ENCODE measurements around the gene DAP3.
"Not testable (repeated sequence)": the region's sequence is repeated elsewhere in the genome, so short reads cannot be mapped to it uniquely, and the experiment has no call there.

Gene DAP3

GRCh38 chr1:155744711-155745283 is 55.9 kb downstream of the DAP3 start:
- Histone ChIP-seq H3K27me3 (ENCODE audit: control insufficient read depth, insufficient read depth, low read length) (no peaks in the 10 kb centered on the region), H3K27ac (ENCODE audit: low read depth, low read length) (peak overlapping the region; percentile 46), H3K36me3 (ENCODE audit: control insufficient read depth, insufficient read depth, low read length) (peaks cover 3% of the 10 kb centered on the region), H3K9ac (ENCODE audit: low read length) (peak overlapping the region; percentile 32), H3K4me3 (ENCODE audit: low read length) (peak overlapping the region; percentile 80), H3K4me1 (ENCODE audit: control insufficient read depth, insufficient read depth, low read length) (peaks cover 4% of the 10 kb centered on the region)

DNA sequence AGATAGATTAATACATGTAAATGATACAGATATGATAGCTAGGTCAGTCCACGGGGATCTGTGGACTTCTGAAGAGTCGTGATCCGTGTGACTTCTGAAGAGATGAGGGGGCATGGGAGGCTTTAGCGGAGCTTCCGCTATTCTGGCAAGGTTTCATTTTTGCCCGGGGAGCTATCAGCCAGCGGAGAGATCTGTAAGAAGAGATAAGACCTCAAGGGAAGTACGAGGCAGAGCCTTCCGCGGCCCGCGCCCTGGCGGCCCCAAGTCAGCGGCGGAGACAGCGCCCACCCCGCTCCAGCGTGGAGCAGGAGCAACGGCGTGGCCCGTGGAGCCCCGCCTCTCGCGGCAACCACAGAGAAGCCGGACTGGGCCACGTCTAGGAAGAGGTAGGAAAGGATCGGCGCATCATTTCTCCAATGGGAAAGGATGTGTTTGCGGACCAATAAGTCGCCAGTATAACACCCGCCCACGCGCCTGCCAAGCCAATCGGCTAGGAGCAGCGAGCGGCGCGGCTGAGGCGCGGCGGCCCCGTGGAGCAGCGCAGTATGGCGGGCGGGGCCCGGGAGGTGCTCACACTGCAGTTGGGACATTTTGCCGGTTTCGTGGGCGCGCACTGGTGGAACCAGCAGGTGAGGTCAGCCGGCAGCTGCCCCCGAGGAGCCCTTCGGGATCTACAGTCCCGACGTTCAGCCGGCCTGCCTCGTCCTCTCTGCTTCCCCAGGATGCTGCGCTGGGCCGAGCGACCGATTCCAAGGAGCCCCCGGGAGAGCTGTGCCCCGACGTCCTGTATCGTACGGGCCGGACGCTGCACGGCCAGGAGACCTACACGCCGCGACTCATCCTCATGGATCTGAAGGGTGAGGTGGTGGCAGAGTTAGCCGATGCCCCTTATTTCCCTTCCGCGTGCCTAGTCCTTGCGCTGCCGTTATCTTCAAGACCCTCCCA is 56.7 kb downstream of the DAP3 start:
- H3K27me3 ChIP-seq (ENCODE audit: control insufficient read depth, insufficient read depth, low read length); H3K36me3 ChIP-seq (ENCODE audit: control insufficient read depth, insufficient read depth, low read length); H3K4me1 ChIP-seq (ENCODE audit: control insufficient read depth, insufficient read depth, low read length): not testable (repeated sequence)
- peak overlapping the region; percentile 32 for H3K9ac ChIP-seq (ENCODE audit: low read length)
- H3K27ac ChIP-seq (ENCODE audit: low read depth, low read length), result peak overlapping the region; percentile 46
- peak overlapping the region; percentile 80 for H3K4me3 ChIP-seq (ENCODE audit: low read length)

DNA sequence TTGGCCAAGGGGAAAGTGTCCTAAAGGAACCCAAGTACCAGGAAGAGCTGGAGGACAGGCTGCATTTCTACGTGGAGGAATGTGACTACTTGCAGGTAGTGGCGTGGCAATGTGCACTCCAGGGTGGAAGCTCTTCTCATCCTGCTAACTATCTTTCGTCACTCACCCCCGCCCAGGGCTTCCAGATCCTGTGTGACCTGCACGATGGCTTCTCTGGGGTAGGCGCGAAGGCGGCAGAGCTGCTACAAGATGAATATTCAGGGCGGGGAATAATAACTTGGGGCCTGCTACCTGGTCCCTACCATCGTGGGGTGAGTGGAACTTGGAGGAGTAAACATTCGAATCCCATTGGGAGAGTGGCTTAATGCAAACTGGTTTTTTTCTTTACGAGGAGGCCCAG is 58.7 kb downstream of the DAP3 start:
- H3K4me3 ChIP-seq (ENCODE audit: low read length); H3K4me1 ChIP-seq (ENCODE audit: control insufficient read depth, insufficient read depth, low read length); H3K27ac ChIP-seq (ENCODE audit: low read depth, low read length); H3K9ac ChIP-seq (ENCODE audit: low read length); H3K36me3 ChIP-seq (ENCODE audit: control insufficient read depth, insufficient read depth, low read length); H3K27me3 ChIP-seq (ENCODE audit: control insufficient read depth, insufficient read depth, low read length): not testable (repeated sequence)

GRCh38 chr1:155748141-155748540 is 59.2 kb downstream of the DAP3 start:
- H3K27me3 ChIP-seq (ENCODE audit: control insufficient read depth, insufficient read depth, low read length); H3K4me1 ChIP-seq (ENCODE audit: control insufficient read depth, insufficient read depth, low read length); H3K36me3 ChIP-seq (ENCODE audit: control insufficient read depth, insufficient read depth, low read length); H3K27ac ChIP-seq (ENCODE audit: low read depth, low read length); H3K9ac ChIP-seq (ENCODE audit: low read length); H3K4me3 ChIP-seq (ENCODE audit: low read length): not testable (repeated sequence)

- peaks cover 26% of the 10 kb centered on the region for H3K36me3 ChIP-seq (ENCODE audit: control insufficient read depth, insufficient read depth, low read length)
- H3K27me3 ChIP-seq (ENCODE audit: control insufficient read depth, insufficient read depth, low read length); H3K27ac ChIP-seq (ENCODE audit: low read depth, low read length); H3K4me3 ChIP-seq (ENCODE audit: low read length); H3K4me1 ChIP-seq (ENCODE audit: control insufficient read depth, insufficient read depth, low read length); H3K9ac ChIP-seq (ENCODE audit: low read length): not testable (repeated sequence)
Measured at GRCh38 chr1:155759017-155759416, 70.1 kb downstream of the DAP3 start.

DNA sequence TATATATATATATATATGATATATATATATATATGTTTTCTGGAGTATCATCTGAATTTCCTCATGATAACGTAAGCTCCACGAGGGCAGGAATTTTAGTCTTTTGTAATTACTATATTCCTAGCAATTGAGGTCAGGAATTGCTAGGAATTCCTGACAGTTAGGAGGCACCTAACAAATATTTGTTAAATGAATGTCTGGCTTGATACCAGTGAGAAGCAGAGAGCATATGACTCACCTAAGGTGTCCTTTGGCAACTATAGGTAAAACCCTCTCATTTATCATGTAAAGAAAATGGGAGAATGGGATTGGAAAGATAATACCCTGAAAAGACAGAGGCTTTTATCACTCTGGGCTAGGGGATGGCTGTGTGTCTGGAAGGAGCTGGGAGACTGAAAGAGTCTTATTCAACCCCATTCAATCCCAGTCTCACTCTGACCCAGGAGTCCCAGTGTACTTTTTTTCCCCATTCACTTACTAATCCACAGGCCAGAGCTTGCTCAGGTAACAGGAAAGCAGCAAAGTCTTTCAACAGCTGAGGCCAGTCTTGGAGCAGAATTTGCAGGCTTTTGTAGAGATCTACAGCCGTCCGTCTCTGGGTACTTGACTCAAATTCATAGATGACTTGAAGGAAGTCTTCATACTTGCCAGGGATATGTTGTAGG is 71.2 kb downstream of the DAP3 start:
- no peak overlapping the region for H3K9ac ChIP-seq (ENCODE audit: low read length)
- H3K27me3 ChIP-seq (ENCODE audit: control insufficient read depth, insufficient read depth, low read length), result no peaks in the 10 kb centered on the region
- H3K27ac ChIP-seq (ENCODE audit: low read depth, low read length), result no peak overlapping the region
- no peaks in the 10 kb centered on the region for H3K4me1 ChIP-seq (ENCODE audit: control insufficient read depth, insufficient read depth, low read length)
- H3K4me3 ChIP-seq (ENCODE audit: low read length), result no peak overlapping the region
- peaks cover 28% of the 10 kb centered on the region for H3K36me3 ChIP-seq (ENCODE audit: control insufficient read depth, insufficient read depth, low read length)

- no peak overlapping the region for H3K4me3 ChIP-seq (ENCODE audit: low read length)
- no peak overlapping the region for H3K9ac ChIP-seq (ENCODE audit: low read length)
- H3K4me1 ChIP-seq (ENCODE audit: control insufficient read depth, insufficient read depth, low read length), result no peaks in the 10 kb centered on the region
- no peak overlapping the region for H3K27ac ChIP-seq (ENCODE audit: low read depth, low read length)
- H3K36me3 ChIP-seq (ENCODE audit: control insufficient read depth, insufficient read depth, low read length), result peaks cover 28% of the 10 kb centered on the region
- H3K27me3 ChIP-seq (ENCODE audit: control insufficient read depth, insufficient read depth, low read length), result no peaks in the 10 kb centered on the region
Measured at GRCh38 chr1:155760751-155761475, 72.0 kb downstream of the DAP3 start.

DNA sequence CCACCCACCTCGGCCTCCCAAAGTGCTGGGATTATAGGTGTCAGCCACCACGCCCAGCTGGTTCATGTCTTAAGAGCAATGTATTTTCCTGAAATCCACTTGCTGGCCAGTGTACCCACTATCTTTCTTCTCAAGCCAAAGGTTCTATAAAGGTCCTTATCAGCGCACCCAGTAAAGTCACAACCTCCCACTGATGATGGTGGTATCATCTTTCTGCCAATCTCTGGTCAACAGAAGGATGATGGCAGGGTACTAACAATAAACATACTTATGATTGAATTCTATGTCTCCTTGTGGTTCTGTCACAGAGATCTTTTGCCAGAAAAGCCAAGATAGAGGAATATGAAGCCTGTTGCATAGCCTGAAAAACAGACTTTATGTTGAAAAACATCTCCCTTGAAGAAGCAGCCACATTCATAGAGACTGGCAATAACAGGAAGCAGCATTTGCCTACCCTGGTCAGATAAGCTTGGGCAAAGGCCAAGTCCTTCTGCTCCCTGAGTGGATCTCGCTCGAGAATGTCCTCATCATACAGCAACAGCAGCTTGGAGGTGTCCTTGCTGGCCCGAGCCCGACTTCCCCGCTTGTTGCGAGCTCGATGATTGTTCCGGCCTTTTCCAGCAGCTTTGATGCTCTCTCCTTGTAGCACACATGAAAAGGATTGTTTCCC is 73.0 kb downstream of the DAP3 start:
- Histone ChIP-seq H3K36me3 (ENCODE audit: control insufficient read depth, insufficient read depth, low read length) (peaks cover 28% of the 10 kb centered on the region), H3K4me3 (ENCODE audit: low read length) (no peak overlapping the region)

GRCh38 chr1:155763090-155763815 is 74.4 kb downstream of the DAP3 start:
- H3K36me3 ChIP-seq (ENCODE audit: control insufficient read depth, insufficient read depth, low read length), result peaks cover 25% of the 10 kb centered on the region
- H3K27me3 ChIP-seq (ENCODE audit: control insufficient read depth, insufficient read depth, low read length); H3K9ac ChIP-seq (ENCODE audit: low read length); H3K27ac ChIP-seq (ENCODE audit: low read depth, low read length); H3K4me3 ChIP-seq (ENCODE audit: low read length); H3K4me1 ChIP-seq (ENCODE audit: control insufficient read depth, insufficient read depth, low read length): not testable (repeated sequence)

More for the DNA sequence above, 73.0 kb downstream of the DAP3 start:
- Histone ChIP-seq H3K9ac (ENCODE audit: low read length) (no peak overlapping the region), H3K4me1 (ENCODE audit: control insufficient read depth, insufficient read depth, low read length) (no peaks in the 10 kb centered on the region), H3K27me3 (ENCODE audit: control insufficient read depth, insufficient read depth, low read length) (no peaks in the 10 kb centered on the region), H3K27ac (ENCODE audit: low read depth, low read length) (no peak overlapping the region)

- H3K27me3 ChIP-seq (ENCODE audit: control insufficient read depth, insufficient read depth, low read length); H3K9ac ChIP-seq (ENCODE audit: low read length); H3K4me1 ChIP-seq (ENCODE audit: control insufficient read depth, insufficient read depth, low read length); H3K27ac ChIP-seq (ENCODE audit: low read depth, low read length); H3K4me3 ChIP-seq (ENCODE audit: low read length): not testable (repeated sequence)
- H3K36me3 ChIP-seq (ENCODE audit: control insufficient read depth, insufficient read depth, low read length), result peaks cover 25% of the 10 kb centered on the region
Measured at GRCh38 chr1:155763989-155764388, 75.1 kb downstream of the DAP3 start.

DNA sequence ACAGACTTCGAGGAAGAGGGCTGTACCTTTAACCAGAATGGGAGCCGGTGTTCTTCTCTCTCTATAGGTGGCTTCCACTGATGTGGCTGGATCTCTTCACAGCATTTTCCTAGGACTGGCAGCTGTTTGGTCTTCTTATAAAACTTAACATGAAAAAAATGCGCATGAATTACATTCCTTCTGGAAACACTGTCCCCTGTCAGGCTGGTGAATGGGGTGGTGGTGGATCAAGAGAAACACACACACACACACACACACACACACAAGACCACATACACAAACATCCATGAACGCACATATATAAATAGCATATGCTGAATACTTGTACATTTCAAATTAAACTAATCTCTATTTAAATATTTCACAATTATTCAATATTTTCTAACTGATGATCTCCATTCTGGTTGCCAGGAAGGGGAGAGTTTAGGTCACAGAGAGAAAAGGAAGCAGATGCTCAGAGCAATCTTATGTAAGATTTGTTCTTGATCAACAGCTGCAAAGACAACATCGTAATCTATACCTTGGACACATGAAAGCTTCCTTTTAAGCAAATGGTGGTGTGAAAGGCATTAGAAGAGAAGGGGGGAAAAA is 78.6 kb downstream of the DAP3 start:
- H3K9ac ChIP-seq (ENCODE audit: low read length); H3K27me3 ChIP-seq (ENCODE audit: control insufficient read depth, insufficient read depth, low read length); H3K4me1 ChIP-seq (ENCODE audit: control insufficient read depth, insufficient read depth, low read length); H3K4me3 ChIP-seq (ENCODE audit: low read length); H3K27ac ChIP-seq (ENCODE audit: low read depth, low read length): not testable (repeated sequence)
- H3K36me3 ChIP-seq (ENCODE audit: control insufficient read depth, insufficient read depth, low read length), result peaks cover 31% of the 10 kb centered on the region
